Lung (tissue), 12 donors: ENCODE data around the gene CLIC5. TPM values are rescaled to one million over a fixed set of nuclear protein-coding genes. Genes with fewer than 3 reads are reported as not detected.

Source experiments
- ATAC-seq: fragments of 200-7000 bp; cut with Tn5 transposase; one replicate; pipeline ENCODE4 v1.9.1; 2020; ENCODE audit warnings: moderate number of reproducible peaks; ENCODE audit not compliant: insufficient read depth, low FRiP score
- DNase-seq, 3 donors: peaks; one replicate each; pipeline ENCODE4 v3.0.0-alpha.2; 2013 to 2017
- H3K27ac ChIP-seq, 2 donors: one replicate each; pipeline ENCODE4 v1.5.1; 2013; ENCODE audit warnings: mild to moderate bottlenecking in 2 of 2, moderate library complexity in 2 of 2, control low read depth in 1 of 2, inconsistent platforms in 1 of 2, low read depth in 1 of 2, low read length in 1 of 2
- H3K27me3 ChIP-seq, 3 donors: one replicate each; pipeline ENCODE4 v1.5.1; 2013; ENCODE audit warnings: low read length in 2 of 3; ENCODE audit not compliant: control insufficient read depth in 3 of 3, insufficient read depth in 3 of 3
- H3K36me3 ChIP-seq, 4 donors: one replicate each; pipeline ENCODE4 v1.5.1; 2013; ENCODE audit warnings: low read length in 4 of 4, mild to moderate bottlenecking in 1 of 4, moderate library complexity in 1 of 4; ENCODE audit not compliant: control insufficient read depth in 4 of 4, insufficient read depth in 4 of 4
- H3K4me1 ChIP-seq, 5 donors: one replicate each; pipeline ENCODE4 v1.5.1; 2013; ENCODE audit warnings: low read length in 5 of 5, mild to moderate bottlenecking in 2 of 5, moderate library complexity in 1 of 5; ENCODE audit not compliant: control insufficient read depth in 5 of 5, insufficient read depth in 5 of 5
- H3K4me3 ChIP-seq: one replicate; pipeline ENCODE4 v1.5.1; 2013; ENCODE audit warnings: mild to moderate bottlenecking, control low read depth, moderate library complexity
- H3K9ac ChIP-seq, 2 donors: one replicate each; pipeline ENCODE4 v1.5.1; 2013; ENCODE audit warnings: low read length in 2 of 2, control low read depth in 1 of 2; ENCODE audit not compliant: insufficient read depth in 1 of 2
- H3K9me3 ChIP-seq, 4 donors: one replicate each; pipeline ENCODE4 v1.5.1; 2013; ENCODE audit warnings: low read length in 3 of 4, mild to moderate bottlenecking in 1 of 4, moderate library complexity in 1 of 4; ENCODE audit not compliant: control insufficient read depth in 4 of 4, insufficient read depth in 3 of 4
- CTCF ChIP-seq: IDR thresholded peaks from 2 replicates; pipeline ENCODE4 v1.5.1; 2012; ENCODE audit warnings: mild to moderate bottlenecking; ENCODE audit errors: control extremely low read depth, extremely low read depth
- WGBS, 2 donors: extraction: QIAGEN DNeasy Blood & Tissue Kit; methylation state at CpG; one replicate each; pipeline ENCODE4 v1.1.7; 2013; 5-methylcytosine and 5-hydroxymethylcytosine counted together
- polyA plus RNA-seq, 2 donors: library from polyadenylated mRNA; stranded (reverse); fragments of 200-250 nt; gene quantifications; one replicate each; pipeline ENCODE4 v1.2.1, GENCODE V29; 2013
- total RNA-seq, 2 donors: library from RNA; depleted of rRNA in 1 of 2; stranded (reverse); fragments of >200 nt in 1 of 2; gene quantifications; one replicate each; pipeline ENCODE4 v1.2.1, GENCODE V29; 2014 to 2021
- donor health status: control.
- donor health status: control.
- donor health status: Bipolar disorder and iron deficiency.
- donor health status: healthy.
- donor health status: DM: yes; HTN: yes; CAD: no.

CLIC5 gene
- total and polyA plus RNA-seq, 4 donors, result 14.8 to 92.3 (median 40.7) TPM

DNA sequence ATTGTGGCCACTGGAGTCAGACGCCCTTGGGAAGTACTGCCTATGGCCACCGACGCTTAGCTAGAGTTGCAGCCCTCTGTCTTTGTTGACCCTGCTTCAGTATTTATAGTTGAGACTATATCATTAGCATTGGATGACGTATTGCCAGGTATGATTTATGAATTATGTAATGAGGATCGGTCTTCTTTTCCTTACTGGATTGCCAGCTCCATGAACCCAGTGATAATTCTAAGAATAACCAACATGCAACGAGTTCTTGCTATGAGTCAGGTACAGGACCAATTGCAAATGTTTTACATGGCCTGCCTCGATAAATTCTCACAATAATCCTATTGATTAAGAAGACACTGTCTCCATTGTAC is 63.5 kb downstream of the CLIC5 start:
- DNase-seq (no peak), ATAC-seq (no peak)
- peaks cover 5 to 12% (median 7%) of the 10 kb centered on the region in 5 donors for H3K4me1 ChIP-seq
- TF ChIP-seq CTCF, result no peak
- 59 to 68% methylated on average over 7 of the region's 7 CpGs for WGBS, 2 donors
- H3K4me3 ChIP-seq, result no peak overlapping the region
- no peaks in the 10 kb centered on the region for H3K36me3 ChIP-seq
- peak overlapping the region in 1 of 2 donors; percentile 58 for H3K27ac ChIP-seq
- no peaks in the 10 kb centered on the region for H3K9me3 ChIP-seq
- H3K9ac ChIP-seq, result no peak overlapping the region
- no peaks in the 10 kb centered on the region for H3K27me3 ChIP-seq

DNA sequence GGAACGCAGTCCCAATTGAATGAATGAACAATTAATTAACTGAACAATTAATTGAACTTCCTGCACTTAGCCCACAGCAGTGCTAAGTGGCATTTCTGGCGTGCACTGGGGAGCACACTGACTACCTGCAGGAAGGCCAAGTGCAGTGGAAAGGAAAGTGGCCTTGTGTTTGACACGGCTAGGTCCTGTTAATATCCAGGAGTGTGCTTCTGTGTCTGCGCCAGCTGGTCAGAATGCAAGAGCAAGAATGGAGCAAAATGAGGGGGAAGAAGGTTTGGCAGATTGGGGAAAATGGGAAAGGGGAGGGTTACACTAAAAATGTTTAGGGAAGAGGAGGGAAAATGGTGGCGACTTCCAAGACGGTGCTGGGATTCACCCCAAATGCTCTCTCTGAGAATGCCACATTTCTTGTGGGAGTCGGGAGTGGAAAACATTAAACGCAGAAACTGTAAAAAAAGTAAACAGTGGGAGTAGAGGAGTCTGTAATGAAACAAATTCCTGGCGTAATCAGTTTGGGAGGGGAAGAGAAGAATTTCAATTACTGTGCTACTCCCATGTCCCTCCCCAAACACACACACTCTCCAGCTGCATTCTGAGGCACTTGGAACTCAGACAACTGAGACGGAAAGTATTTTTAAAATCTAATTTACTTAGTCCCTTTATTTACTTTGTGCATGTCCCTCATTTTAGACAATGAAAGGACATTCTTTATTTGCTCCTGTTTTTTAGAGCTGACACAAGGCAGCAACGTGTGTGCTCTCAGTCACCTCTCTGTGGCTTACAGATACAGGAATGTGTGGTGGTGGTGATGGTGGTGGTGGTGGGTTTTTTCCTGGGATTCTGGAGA is 64.1 kb downstream of the CLIC5 start:
- Histone ChIP-seq H3K9me3 (no peaks in the 10 kb centered on the region), H3K27me3 (no peaks in the 10 kb centered on the region), H3K4me3 (no peak overlapping the region), H3K27ac (peak overlapping the region; percentile 13 to 71), H3K36me3 (no peaks in the 10 kb centered on the region), H3K4me1 (peaks cover 7 to 12% (median 10%) of the 10 kb centered on the region in 5 donors), H3K9ac (peak overlapping the region in 1 of 2 donors; percentile 11)
- ATAC-seq (peak; percentile 56), DNase-seq (peak; percentile 25 to 79 (median 75))
- no peak for TF ChIP-seq CTCF
- 42 to 76% methylated on average over 11 of the region's 11 CpGs for WGBS, 2 donors

- Histone ChIP-seq H3K4me1 (peaks cover 7 to 20% (median 15%) of the 10 kb centered on the region in 5 donors), H3K9me3 (no peaks in the 10 kb centered on the region), H3K4me3 (no peak overlapping the region), H3K27me3 (no peaks in the 10 kb centered on the region), H3K9ac (no peak overlapping the region), H3K27ac (peak overlapping the region in 1 of 2 donors; percentile 10), H3K36me3 (no peaks in the 10 kb centered on the region)
- no peak for ATAC-seq
- DNase-seq, result no peak
- 86 to 94% methylated on average over 7 of the region's 7 CpGs for whole genome bisulfite sequencing, 2 donors
- TF ChIP-seq CTCF, result no peak
Measured at GRCh38 chr6:45949256-45949655, 66.4 kb downstream of the CLIC5 start.
